Measurements from ENCODE around the gene TREML4. TPM values are rescaled to one million over a fixed set of nuclear protein-coding genes. Genes with fewer than 3 reads are reported as not detected.

TREML4 gene
- total and polyA plus RNA-seq, 9 of the 15 experiments (the other 6 are each of a cell fraction or from before 2014, with no cell fraction given): not detected

DNA sequence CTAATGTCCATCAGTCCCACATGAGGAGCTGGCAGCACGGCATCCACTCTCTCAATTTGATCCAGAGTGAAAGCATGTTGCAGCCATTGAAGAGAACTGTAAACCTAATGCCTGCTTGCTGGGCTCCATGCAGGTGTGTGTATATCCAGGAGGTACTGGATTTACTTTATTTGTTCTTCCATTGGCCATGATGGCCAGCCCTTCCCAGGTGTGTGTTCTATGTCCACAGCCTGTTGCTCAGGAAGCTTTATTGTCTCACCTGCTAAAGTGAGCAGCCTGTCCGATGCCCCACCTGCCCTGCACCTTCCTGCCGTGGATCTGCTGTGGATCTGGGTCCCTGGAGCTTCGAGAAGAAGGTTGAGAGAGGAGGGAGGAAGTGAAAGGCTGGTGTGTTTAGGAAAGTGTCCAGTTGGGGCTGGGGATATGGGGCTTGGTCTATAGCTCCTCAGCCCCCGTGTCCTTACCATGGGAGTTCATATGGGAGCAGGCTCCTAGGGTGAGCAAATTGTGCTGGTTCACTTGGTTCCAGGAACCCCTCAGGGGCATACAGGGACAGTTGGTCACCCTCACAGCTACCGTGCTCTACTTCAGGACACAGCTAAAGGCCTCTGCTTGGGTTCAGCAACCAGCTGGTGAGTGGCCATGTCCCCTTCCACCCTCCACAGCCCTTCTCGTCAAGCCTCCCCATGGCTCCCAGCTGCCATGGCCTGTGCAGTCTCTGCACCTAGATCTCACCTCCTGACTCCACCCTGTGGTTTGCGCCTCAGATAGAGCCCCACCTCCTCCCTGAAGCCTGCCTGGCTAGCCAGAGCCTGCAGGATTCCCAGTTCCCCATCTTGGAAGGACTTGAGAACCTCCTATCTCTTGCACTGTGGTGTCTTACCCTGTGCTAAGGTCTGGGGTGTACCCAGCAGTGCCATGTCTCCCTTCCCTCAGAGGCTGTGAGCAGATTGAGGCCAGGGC lies 39.9 kb upstream of the TREML4 start:
- no peak overlapping the region for H2AFZ ChIP-seq (ENCODE audit: low read depth, low read length)
- H3K4me2 ChIP-seq (ENCODE audit: insufficient read depth, low read length): no peak overlapping the region
- FAIRE-seq (no peak), DNase-seq (ENCODE audit: extremely low read depth in 1 of 4, low spot score in 3 of 4) (no peak), ATAC-seq (no peak)
- TF ChIP-seq, protein P1, sequence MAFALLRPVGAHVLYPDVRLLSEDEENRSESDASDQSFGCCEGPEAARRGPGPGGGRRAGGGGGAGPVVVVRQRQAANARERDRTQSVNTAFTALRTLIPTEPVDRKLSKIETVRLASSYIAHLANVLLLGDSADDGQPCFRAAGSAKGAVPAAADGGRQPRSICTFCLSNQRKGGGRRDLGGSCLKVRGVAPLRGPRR (CRISPR knock-in tag; IDR thresholded peaks at IDR 0.05): no peak
- TF ChIP-seq ZFP36 (IDR thresholded peaks at IDR 0.05; ENCODE audit: low read depth, low read length, partially characterized antibody) (peak; percentile 59), ZNF41 (CRISPR knock-in tag; conservative IDR thresholded peaks at IDR 0.05) (no peak), ZNF436 (CRISPR knock-in tag; IDR thresholded peaks at IDR 0.05) (peak; percentile 67; the same call in 1 of the 2 replicates), PHB2 (IDR thresholded peaks at IDR 0.05; ENCODE audit: low read depth) (no peak), HCFC1 (IDR thresholded peaks at IDR 0.05; ENCODE audit: low read depth, low read length) (no peak)
- TF ChIP-seq, protein P2, sequence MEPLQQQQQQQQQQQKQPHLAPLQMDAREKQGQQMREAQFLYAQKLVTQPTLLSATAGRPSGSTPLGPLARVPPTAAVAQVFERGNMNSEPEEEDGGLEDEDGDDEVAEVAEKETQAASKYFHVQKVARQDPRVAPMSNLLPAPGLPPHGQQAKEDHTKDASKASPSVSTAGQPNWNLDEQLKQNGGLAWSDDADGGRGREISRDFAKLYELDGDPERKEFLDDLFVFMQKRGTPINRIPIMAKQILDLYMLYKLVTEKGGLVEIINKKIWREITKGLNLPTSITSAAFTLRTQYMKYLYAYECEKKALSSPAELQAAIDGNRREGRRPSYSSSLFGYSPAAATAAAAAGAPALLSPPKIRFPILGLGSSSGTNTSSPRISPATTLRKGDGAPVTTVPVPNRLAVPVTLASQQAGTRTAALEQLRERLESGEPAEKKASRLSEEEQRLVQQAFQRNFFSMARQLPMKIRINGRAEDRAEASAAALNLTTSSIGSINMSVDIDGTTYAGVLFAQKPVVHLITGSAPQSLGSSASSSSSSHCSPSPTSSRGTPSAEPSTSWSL (CRISPR knock-in tag; IDR thresholded peaks at IDR 0.05; ENCODE audit: borderline replicate concordance): no peak
- H3K27ac ChIP-seq (ENCODE audit: extremely low read depth, low read depth, low read length): no peak overlapping the region
- no peaks in the 10 kb centered on the region for H3K4me1 ChIP-seq (replicated peaks in 1 of 2; ENCODE audit: control insufficient read depth in 2 of 2, insufficient read depth in 2 of 2, low read length in 2 of 2)
- ChIA-PET CTCF (ENCODE audit: low intra/inter-chr PET ratio) (no interaction called here), POLR2A (interaction anchor here (0.6 to 1.5 kb wide), 2 partner anchors 12 to 498 kb away, joined by 3 to 5 read pairs; no protein-coding TSS in a partner anchor)
- WGBS (ENCODE audit: insufficient coverage, low coverage, missing lambda C conversion rate): 4% methylated on average over 8 of the region's 8 CpGs
- H3K9me1 ChIP-seq (ENCODE audit: control insufficient read depth, insufficient read depth, low read length): no peaks in the 10 kb centered on the region
- H3K36me3 ChIP-seq (ENCODE audit: control insufficient read depth, insufficient read depth, low read length): no peaks in the 10 kb centered on the region
- no TSS peak for BruUV-seq (replicated peaks)
- H4K20me1 ChIP-seq (replicated peaks; ENCODE audit: control insufficient read depth, insufficient read depth, low read length): no peaks in the 10 kb centered on the region
- no peaks in the 10 kb centered on the region for H3K79me2 ChIP-seq (ENCODE audit: control insufficient read depth, insufficient read depth, low read length)
- no peaks in the 10 kb centered on the region for H3K9me3 ChIP-seq (replicated peaks; ENCODE audit: control insufficient read depth, insufficient read depth, low read depth, low read length)
- no peak overlapping the region for H3K4me3 ChIP-seq
- intact Hi-C loops (cut with micrococcal nuclease) (no loop called here), in situ Hi-C loops (cut with MboI) (no loop called here)
- peaks cover 0 to 23% of the 10 kb centered on the region in 2 experiments; a peak in 4 of 5 replicates for H3K27me3 ChIP-seq (ENCODE audit: control insufficient read depth in 2 of 2, insufficient read depth in 2 of 2, low read length in 2 of 2)
- H3K9ac ChIP-seq (ENCODE audit: insufficient read depth in 1 of 2, low read depth in 2 of 2, low read length in 2 of 2): no peak overlapping the region
